ENCODE data around the gene RNU5D-1. TPM values are rescaled to one million over a fixed set of nuclear protein-coding genes. Genes with fewer than 3 reads are reported as not detected.
A peak's percentile ranks its signal among the peaks of the same experiment; 100 is the strongest.

The RNU5D-1 gene
- total and polyA plus RNA-seq, 10 of the 15 experiments (the other 5 are each of a cell fraction or from before 2014, with no cell fraction given), result not detected

DNA sequence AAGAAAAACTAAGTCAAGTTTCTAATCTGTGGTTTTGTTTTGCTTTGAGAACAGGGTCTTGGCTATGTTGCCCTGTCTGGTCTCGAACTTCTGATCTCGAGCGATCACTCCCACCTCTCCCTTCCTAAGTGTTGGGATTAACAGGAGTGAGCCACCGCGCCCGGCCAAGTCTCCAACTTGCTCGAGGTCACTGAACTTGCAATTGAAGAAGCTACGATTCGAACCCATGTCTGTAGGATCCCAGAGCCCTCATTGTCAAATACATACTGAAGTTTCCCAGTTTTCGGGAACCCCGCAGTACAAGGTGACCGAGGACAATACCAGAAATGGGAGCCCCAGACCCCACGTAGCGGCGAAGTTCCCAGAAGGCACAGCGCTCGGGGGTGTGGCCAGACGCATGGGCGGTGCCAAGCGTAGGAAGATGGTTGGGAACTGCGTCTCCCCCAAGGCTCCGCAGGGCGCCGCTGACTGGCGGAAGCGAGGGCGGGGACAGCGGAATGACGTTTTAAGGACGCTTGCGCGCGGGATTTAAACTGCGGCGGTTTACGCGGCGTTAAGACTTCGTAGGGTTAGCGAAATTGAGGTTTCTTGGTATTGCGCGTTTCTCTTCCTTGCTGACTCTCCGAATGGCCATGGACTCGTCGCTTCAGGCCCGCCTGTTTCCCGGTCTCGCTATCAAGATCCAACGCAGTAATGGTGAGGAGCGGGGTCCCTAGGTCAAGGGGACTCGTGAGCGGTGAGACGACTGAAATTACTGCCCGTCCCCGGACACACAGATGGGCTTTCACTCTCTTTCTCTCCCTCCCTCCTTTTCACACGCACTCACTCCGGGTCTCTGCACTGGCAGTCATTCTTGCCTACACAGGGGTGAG, 8.6 kb upstream of the RNU5D-1 start, which contains the start of gene KIF2C:
Gene KIF2C (plus strand): TSS at position 531 of the 872 bp plus-strand sequence. CDS start 96 bp downstream, at position 627.
- Histone ChIP-seq H3K4me2 (ENCODE audit: control insufficient read depth, insufficient read depth) (peak within 1 kb of the TSS; percentile 60), H3K4me3 (peak within 1 kb of the TSS; percentile 96), H3K27me3 (replicated peaks in 1 of 2; ENCODE audit: control insufficient read depth in 2 of 2, insufficient read depth in 2 of 2, low read length in 1 of 2) (no peaks in the 10 kb centered on the region), H3K27ac (ENCODE audit: control insufficient read depth, insufficient read depth) (peak within 1 kb of the TSS; percentile 96), H3K79me2 (ENCODE audit: control insufficient read depth, insufficient read depth, low read length) (peaks cover 41% of the 10 kb centered on the region), H2AFZ (ENCODE audit: control insufficient read depth, low read depth, low read length) (peak within 1 kb of the TSS; percentile 98), H3K36me3 (ENCODE audit: control insufficient read depth in 2 of 2, insufficient read depth in 2 of 2, low read length in 1 of 2) (peaks cover 2 to 5% of the 10 kb centered on the region in 2 experiments; a peak in 3 of 4 replicates), H4K20me1 (ENCODE audit: control insufficient read depth, insufficient read depth) (no peaks in the 10 kb centered on the region), H3K9ac (ENCODE audit: control insufficient read depth, insufficient read depth, low read length) (peak within 1 kb of the TSS; percentile 83), H3K9me3 (replicated peaks; ENCODE audit: control insufficient read depth, insufficient read depth, low read length) (no peaks in the 10 kb centered on the region), H3K4me1 (ENCODE audit: control insufficient read depth, insufficient read depth, low read length) (no peaks in the 10 kb centered on the region; the same call in 1 of the 2 replicates)
- peak; percentile 91 for DNase-seq (ENCODE audit: low read depth, low spot score)
- FAIRE-seq, result peak; percentile 91
- peak; percentile 99 for ATAC-seq
- ChIA-PET RAD21 (ENCODE audit: unreplicated experiment) (no interaction called here), CTCF (interaction anchor here (0.8 to 1.9 kb wide), 3 partner anchors 8 to 45 kb away, joined by 3 to 9 read pairs (median 4); partner anchors contain the start of gene RNU5D-1), SMC1A (ENCODE audit: uncharacterized antibody, unreplicated experiment) (interaction anchor here (1.2 kb wide), 1 partner anchor 36 kb away, joined by 3 read pairs; no protein-coding TSS in a partner anchor), POLR2A (interaction anchor here (0.9 to 1.9 kb wide), 4 partner anchors 9 to 654 kb away, joined by 3 to 5 read pairs (median 4); partner anchors contain the start of gene RNU5D-1)
- intact Hi-C loops (cut with micrococcal nuclease; ENCODE audit: unreplicated experiment) (no loop called here), in situ Hi-C loops (cut with MboI) (loop anchor here (10.0 kb wide), 1 partner anchor 755 kb away; the partner anchor contains the start of gene TESK2)
- no TSS peak for BruUV-seq (replicated peaks)
- under 1% methylated on average over 57 of the region's 57 CpGs for WGBS (ENCODE audit: insufficient coverage, insufficient replicate concordance, low lambda C conversion rate, missing lambda C conversion rate)
- TF ChIP-seq RB1 (IDR thresholded peaks at IDR 0.05; ENCODE audit: borderline replicate concordance) (no peak), CEBPB (IDR thresholded peaks at IDR 0.05; ENCODE audit: borderline replicate concordance in 1 of 2, low read depth in 2 of 2, low read length in 2 of 2) (no peak), YBX1 (IDR thresholded peaks at IDR 0.05) (no peak), FOS (IDR thresholded peaks at IDR 0.05; ENCODE audit: borderline replicate concordance, extremely low read depth, insufficient read length) (no peak), HCFC1 (IDR thresholded peaks at IDR 0.05; ENCODE audit: low read length) (no peak; the same call in 1 of the 2 replicates), YY1 (IDR thresholded peaks at IDR 0.05; ENCODE audit: low read depth, low read length) (peak; percentile 40; the same call in 1 of the 2 replicates), HDGF (IDR thresholded peaks at IDR 0.05) (peak; percentile 82)
- TF ChIP-seq, protein P1, sequence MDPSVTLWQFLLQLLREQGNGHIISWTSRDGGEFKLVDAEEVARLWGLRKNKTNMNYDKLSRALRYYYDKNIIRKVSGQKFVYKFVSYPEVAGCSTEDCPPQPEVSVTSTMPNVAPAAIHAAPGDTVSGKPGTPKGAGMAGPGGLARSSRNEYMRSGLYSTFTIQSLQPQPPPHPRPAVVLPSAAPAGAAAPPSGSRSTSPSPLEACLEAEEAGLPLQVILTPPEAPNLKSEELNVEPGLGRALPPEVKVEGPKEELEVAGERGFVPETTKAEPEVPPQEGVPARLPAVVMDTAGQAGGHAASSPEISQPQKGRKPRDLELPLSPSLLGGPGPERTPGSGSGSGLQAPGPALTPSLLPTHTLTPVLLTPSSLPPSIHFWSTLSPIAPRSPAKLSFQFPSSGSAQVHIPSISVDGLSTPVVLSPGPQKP (IDR thresholded peaks at IDR 0.05; ENCODE audit: low read depth, low read length), result no peak
- TF ChIP-seq, protein P2, sequence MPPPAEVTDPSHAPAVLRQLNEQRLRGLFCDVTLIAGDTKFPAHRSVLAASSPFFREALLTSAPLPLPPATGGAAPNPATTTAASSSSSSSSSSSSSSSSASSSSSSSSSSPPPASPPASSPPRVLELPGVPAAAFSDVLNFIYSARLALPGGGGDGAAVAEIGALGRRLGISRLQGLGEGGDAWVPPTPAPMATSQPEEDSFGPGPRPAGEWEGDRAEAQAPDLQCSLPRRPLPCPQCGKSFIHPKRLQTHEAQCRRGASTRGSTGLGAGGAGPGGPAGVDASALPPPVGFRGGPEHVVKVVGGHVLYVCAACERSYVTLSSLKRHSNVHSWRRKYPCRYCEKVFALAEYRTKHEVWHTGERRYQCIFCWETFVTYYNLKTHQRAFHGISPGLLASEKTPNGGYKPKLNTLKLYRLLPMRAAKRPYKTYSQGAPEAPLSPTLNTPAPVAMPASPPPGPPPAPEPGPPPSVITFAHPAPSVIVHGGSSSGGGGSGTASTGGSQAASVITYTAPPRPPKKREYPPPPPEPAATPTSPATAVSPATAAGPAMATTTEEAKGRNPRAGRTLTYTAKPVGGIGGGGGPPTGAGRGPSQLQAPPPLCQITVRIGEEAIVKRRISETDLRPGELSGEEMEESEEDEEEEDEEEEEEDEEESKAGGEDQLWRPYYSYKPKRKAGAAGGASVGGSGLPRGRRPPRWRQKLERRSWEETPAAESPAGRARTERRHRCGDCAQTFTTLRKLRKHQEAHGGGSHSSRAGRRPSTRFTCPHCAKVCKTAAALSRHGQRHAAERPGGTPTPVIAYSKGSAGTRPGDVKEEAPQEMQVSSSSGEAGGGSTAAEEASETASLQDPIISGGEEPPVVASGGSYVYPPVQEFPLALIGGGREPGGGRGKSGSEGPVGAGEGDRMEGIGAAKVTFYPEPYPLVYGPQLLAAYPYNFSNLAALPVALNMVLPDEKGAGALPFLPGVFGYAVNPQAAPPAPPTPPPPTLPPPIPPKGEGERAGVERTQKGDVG (CRISPR knock-in tag; IDR thresholded peaks at IDR 0.05), result no peak
- TF ChIP-seq, protein P3, sequence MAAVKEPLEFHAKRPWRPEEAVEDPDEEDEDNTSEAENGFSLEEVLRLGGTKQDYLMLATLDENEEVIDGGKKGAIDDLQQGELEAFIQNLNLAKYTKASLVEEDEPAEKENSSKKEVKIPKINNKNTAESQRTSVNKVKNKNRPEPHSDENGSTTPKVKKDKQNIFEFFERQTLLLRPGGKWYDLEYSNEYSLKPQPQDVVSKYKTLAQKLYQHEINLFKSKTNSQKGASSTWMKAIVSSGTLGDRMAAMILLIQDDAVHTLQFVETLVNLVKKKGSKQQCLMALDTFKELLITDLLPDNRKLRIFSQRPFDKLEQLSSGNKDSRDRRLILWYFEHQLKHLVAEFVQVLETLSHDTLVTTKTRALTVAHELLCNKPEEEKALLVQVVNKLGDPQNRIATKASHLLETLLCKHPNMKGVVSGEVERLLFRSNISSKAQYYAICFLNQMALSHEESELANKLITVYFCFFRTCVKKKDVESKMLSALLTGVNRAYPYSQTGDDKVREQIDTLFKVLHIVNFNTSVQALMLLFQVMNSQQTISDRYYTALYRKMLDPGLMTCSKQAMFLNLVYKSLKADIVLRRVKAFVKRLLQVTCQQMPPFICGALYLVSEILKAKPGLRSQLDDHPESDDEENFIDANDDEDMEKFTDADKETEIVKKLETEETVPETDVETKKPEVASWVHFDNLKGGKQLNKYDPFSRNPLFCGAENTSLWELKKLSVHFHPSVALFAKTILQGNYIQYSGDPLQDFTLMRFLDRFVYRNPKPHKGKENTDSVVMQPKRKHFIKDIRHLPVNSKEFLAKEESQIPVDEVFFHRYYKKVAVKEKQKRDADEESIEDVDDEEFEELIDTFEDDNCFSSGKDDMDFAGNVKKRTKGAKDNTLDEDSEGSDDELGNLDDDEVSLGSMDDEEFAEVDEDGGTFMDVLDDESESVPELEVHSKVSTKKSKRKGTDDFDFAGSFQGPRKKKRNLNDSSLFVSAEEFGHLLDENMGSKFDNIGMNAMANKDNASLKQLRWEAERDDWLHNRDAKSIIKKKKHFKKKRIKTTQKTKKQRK (IDR thresholded peaks at IDR 0.05; ENCODE audit: low read depth, low read length), result 0 out of 2 replicates have a peak, but pooled peaks have one; percentile 18
